ENCODE data around the gene IRAG1.

Gene IRAG1

DNA sequence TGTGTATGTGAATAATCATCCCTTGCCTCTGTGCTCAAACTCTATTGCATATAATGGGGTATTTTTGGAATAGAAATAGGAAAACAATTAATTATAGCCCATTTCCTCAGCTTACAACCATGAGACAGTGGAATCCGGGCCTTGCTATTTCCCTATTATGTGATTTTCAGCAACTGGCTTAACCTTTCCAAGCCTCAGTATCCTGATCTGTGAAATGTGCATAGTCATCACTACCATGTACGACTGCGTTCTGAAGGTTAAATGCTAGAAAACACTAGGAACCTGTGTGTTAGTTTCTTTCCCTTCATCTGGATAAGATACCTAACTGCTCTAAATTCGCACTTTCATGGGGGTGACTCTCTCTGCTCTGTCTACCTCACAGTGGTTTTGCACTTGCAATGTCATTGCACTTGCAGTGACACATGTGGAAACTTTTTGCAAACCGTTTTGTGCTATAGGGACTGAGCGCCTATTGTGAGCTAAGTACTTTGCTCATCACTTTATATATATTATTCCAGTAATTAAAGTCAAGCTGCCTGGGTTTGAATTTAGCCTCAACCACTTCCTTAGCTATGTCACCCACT, 48.3 kb downstream of the IRAG1 start:
- no peak for DNase-seq
